Measurements from ENCODE around the gene SPIC.

DNA sequence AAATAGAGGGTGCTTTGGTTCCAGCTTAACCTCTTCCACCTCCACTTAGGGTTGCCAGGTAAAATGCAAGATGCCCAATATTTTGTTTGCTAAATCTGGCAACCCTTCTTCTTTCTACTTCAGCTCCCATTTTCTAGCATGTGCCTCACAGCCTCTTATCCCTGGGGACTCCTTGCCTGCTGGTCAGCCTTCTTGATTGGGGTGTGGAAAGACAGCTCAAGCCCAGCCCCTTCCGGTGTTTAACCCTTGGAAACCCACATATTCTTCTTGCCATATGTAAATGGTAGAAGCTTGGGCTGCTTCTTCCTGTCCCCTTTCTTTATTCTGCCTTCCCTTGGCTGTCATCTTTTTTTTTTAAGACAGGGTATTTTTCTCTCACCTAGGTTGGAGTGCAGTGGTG is 5.7 kb downstream of the SPIC start:
- TF ChIP-seq, protein P1, sequence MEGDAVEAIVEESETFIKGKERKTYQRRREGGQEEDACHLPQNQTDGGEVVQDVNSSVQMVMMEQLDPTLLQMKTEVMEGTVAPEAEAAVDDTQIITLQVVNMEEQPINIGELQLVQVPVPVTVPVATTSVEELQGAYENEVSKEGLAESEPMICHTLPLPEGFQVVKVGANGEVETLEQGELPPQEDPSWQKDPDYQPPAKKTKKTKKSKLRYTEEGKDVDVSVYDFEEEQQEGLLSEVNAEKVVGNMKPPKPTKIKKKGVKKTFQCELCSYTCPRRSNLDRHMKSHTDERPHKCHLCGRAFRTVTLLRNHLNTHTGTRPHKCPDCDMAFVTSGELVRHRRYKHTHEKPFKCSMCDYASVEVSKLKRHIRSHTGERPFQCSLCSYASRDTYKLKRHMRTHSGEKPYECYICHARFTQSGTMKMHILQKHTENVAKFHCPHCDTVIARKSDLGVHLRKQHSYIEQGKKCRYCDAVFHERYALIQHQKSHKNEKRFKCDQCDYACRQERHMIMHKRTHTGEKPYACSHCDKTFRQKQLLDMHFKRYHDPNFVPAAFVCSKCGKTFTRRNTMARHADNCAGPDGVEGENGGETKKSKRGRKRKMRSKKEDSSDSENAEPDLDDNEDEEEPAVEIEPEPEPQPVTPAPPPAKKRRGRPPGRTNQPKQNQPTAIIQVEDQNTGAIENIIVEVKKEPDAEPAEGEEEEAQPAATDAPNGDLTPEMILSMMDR (IDR thresholded peaks at IDR 0.05), result no peak
- TF ChIP-seq POLR2A (IDR thresholded peaks at IDR 0.05), result no peak
